ENCODE data around the gene TUT7.
"Not testable (repeated sequence)": the region's sequence is repeated elsewhere in the genome, so short reads cannot be mapped to it uniquely, and the experiment has no call there.

The TUT7 gene

GRCh38 chr9:86354011-86354817 lies at the start of gene TUT7:
TSS of gene TUT7 (minus strand) at chr9:86354410. CDS start at chr9:86353199, 1,211 bp downstream.
- peak; percentile 95 for DNase-seq
- in situ Hi-C loops (cut with MboI; ENCODE audit: low pct_unique_long_range_greater_than_20kb, low sequenced_read_pairs): no loop called here

- in situ Hi-C loops (cut with MboI; ENCODE audit: low pct_unique_long_range_greater_than_20kb, low sequenced_read_pairs): no loop called here
- no peak for DNase-seq
Observed at GRCh38 chr9:86402591-86402990, 48.4 kb upstream of the TUT7 start.

GRCh38 chr9:86396412-86396811 lies 42.2 kb upstream of the TUT7 start:
- in situ Hi-C loops (cut with MboI; ENCODE audit: low pct_unique_long_range_greater_than_20kb, low sequenced_read_pairs): no loop called here

GRCh38 chr9:86390184-86390583 lies 36.0 kb upstream of the TUT7 start:
- in situ Hi-C loops (cut with MboI; ENCODE audit: low pct_unique_long_range_greater_than_20kb, low sequenced_read_pairs); DNase-seq: not testable (repeated sequence)

More at GRCh38 chr9:86396412-86396811, 42.2 kb upstream of the TUT7 start:
- DNase-seq: no peak

GRCh38 chr9:86389628-86390027 lies 35.4 kb upstream of the TUT7 start:
- in situ Hi-C loops (cut with MboI; ENCODE audit: low pct_unique_long_range_greater_than_20kb, low sequenced_read_pairs): no loop called here
- no peak for DNase-seq

GRCh38 chr9:86387376-86387775 lies 33.2 kb upstream of the TUT7 start:
- DNase-seq: no peak
- in situ Hi-C loops (cut with MboI; ENCODE audit: low pct_unique_long_range_greater_than_20kb, low sequenced_read_pairs): no loop called here

GRCh38 chr9:86383000-86383399 lies 28.8 kb upstream of the TUT7 start:
- in situ Hi-C loops (cut with MboI; ENCODE audit: low pct_unique_long_range_greater_than_20kb, low sequenced_read_pairs); DNase-seq: not testable (repeated sequence)

- in situ Hi-C loops (cut with MboI; ENCODE audit: low pct_unique_long_range_greater_than_20kb, low sequenced_read_pairs): no loop called here
- no peak for DNase-seq
Observed at GRCh38 chr9:86376016-86376415, 21.8 kb upstream of the TUT7 start.

GRCh38 chr9:86369810-86370209 lies 15.6 kb upstream of the TUT7 start:
- in situ Hi-C loops (cut with MboI; ENCODE audit: low pct_unique_long_range_greater_than_20kb, low sequenced_read_pairs): no loop called here
- no peak for DNase-seq

- no peak for DNase-seq
Observed at GRCh38 chr9:86368871-86369521, 14.8 kb upstream of the TUT7 start.

GRCh38 chr9:86361176-86361575 lies 7.0 kb upstream of the TUT7 start:
- in situ Hi-C loops (cut with MboI; ENCODE audit: low pct_unique_long_range_greater_than_20kb, low sequenced_read_pairs): no loop called here
- DNase-seq: no peak

More at GRCh38 chr9:86368871-86369521, 14.8 kb upstream of the TUT7 start:
- in situ Hi-C loops (cut with MboI; ENCODE audit: low pct_unique_long_range_greater_than_20kb, low sequenced_read_pairs): no loop called here

- in situ Hi-C loops (cut with MboI; ENCODE audit: low pct_unique_long_range_greater_than_20kb, low sequenced_read_pairs): no loop called here
Observed at GRCh38 chr9:86359151-86359879, 5.1 kb upstream of the TUT7 start.

GRCh38 chr9:86356871-86357866 lies 3.0 kb upstream of the TUT7 start:
- in situ Hi-C loops (cut with MboI; ENCODE audit: low pct_unique_long_range_greater_than_20kb, low sequenced_read_pairs): no loop called here
- DNase-seq: no peak

More at GRCh38 chr9:86359151-86359879, 5.1 kb upstream of the TUT7 start:
- DNase-seq: peak; percentile 23

GRCh38 chr9:86355814-86356213 lies 1.6 kb upstream of the TUT7 start:
- no peak for DNase-seq
- in situ Hi-C loops (cut with MboI; ENCODE audit: low pct_unique_long_range_greater_than_20kb, low sequenced_read_pairs): no loop called here

- in situ Hi-C loops (cut with MboI; ENCODE audit: low pct_unique_long_range_greater_than_20kb, low sequenced_read_pairs): no loop called here
- no peak for DNase-seq
Observed at GRCh38 chr9:86354818-86355309, 654 bp upstream of the TUT7 start.

- in situ Hi-C loops (cut with MboI; ENCODE audit: low pct_unique_long_range_greater_than_20kb, low sequenced_read_pairs): no loop called here
- no peak for DNase-seq
Observed at GRCh38 chr9:86353655-86354010, 577 bp downstream of the TUT7 start.

- peak; percentile 40 for DNase-seq
- in situ Hi-C loops (cut with MboI; ENCODE audit: low pct_unique_long_range_greater_than_20kb, low sequenced_read_pairs): no loop called here
Observed at GRCh38 chr9:86352440-86353077, 1.7 kb downstream of the TUT7 start.

GRCh38 chr9:86351880-86352279 lies 2.3 kb downstream of the TUT7 start:
- peak; percentile 7 for DNase-seq
- in situ Hi-C loops (cut with MboI; ENCODE audit: low pct_unique_long_range_greater_than_20kb, low sequenced_read_pairs): no loop called here

All from KBM-7 (cell line).